GM12875 (cell line): ENCODE data around the gene BNC2.

ENCODE experiments used
- H3K4me3 ChIP-seq: one replicate; pipeline ENCODE4 v1.5.1; 2011; ENCODE audit warnings: low read depth, low read length, control low read depth
- CTCF ChIP-seq: IDR thresholded peaks from 2 replicates; pipeline ENCODE4 v1.5.1; 2011; ENCODE audit warnings: low read depth, mild to moderate bottlenecking, control low read depth, inconsistent platforms, low read length, moderate library complexity, borderline replicate concordance; ENCODE audit not compliant: insufficient read depth

The BNC2 gene

DNA sequence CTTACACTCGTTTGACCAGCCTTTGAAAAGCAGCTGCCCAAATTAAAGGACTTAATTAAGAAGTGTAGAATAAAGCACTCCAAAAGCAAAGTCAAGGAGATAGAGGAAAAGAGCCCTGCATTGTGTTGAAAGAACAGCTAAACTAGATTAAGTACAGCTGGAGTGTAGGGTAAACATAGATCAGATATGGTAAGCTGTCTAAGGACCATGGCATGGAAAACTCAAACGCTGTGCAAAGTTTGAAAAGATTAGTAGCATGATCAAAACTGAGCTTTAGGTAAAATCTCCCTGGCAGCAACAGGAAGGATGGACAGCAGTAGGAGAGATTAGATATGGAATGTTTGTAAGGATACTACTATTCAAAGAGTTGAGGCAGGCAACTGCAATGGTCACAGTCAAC, 55.4 kb downstream of the BNC2 start:
- H3K4me3 ChIP-seq = no peak overlapping the region
- TF ChIP-seq CTCF = no peak

DNA sequence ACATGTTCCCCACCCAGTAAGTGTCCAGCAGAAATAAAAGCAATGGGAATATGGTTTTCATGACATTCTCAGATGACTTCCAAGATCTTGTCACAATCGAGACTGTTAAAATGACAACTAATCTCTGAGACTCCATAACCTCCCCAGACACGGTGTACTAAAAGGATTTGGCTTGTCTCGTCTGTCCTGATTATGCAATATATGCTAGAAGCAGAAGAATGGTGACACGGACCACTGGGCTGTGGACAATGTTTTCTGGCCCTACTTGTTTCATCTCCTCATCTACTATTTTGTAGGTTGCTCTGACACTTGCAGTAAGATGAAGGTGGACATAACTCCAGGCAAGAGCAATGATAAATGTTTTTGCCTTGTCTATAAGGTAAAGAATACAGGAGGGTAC, 56.6 kb downstream of the BNC2 start:
- H3K4me3 ChIP-seq = no peak overlapping the region
- TF ChIP-seq CTCF = no peak

DNA sequence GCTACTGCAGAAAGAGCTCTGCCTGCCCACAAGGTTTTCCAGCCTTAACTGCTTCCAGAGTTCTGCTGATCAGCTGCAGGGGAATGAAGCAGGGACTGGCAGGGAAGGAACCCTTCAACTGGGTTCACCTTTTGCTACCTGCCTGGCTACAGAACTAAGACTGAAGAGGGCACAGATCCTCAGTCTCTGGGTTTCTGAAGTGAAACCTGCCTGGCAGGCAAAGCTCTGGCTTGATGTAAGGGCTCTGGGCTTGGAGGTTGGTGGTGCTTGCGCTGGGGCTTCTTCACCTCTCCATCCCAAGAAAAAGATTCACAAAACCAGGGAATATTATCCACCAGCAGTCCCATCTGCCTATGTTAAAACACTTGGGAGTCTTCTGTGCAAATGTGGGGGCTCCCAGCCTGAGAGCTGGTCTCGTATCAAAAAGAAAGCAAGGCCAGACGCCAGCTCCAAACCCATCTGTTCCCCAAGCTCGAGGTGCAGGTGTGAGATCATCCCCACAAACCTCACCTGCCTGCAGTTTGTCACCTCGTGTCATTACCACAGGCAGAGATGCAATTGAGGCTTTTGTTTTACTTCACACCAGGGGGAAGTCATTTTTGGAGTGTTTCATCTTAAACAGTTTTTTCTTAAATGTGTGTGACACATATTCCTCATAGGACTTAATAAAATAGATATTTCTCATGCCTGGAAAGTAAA, 58.3 kb downstream of the BNC2 start:
- no peak overlapping the region for H3K4me3 ChIP-seq
- no peak for TF ChIP-seq CTCF

GRCh38 chr9:16809912-16810610, 60.4 kb downstream of the BNC2 start:
- no peak overlapping the region for H3K4me3 ChIP-seq
- TF ChIP-seq CTCF = no peak

GRCh38 chr9:16806674-16807073, 63.8 kb downstream of the BNC2 start:
- TF ChIP-seq CTCF = no peak

DNA sequence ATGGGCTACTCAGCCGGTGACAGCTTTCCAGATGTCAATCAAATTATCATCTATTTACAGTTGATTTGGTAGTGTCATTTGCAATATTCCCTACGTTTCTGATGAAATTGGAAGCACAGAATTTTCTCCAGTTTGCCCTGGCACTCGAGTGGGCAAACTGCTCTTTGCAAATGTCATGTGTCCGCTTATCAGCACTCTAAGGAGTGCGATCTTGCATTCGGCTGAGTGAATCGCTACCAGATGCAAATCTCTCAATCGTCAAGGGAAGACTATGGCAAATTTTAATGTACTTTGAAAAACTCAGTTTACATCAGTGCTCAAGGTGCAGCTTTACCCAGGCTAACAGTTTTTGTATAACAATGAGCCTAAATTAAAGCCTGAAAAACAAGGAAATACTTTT, 66.8 kb downstream of the BNC2 start:
- no peak overlapping the region for H3K4me3 ChIP-seq
- TF ChIP-seq CTCF = no peak

More at GRCh38 chr9:16806674-16807073, 63.8 kb downstream of the BNC2 start:
- H3K4me3 ChIP-seq = no peak overlapping the region
